ENCODE measurements around the gene ZNF354B.

Gene ZNF354B

DNA sequence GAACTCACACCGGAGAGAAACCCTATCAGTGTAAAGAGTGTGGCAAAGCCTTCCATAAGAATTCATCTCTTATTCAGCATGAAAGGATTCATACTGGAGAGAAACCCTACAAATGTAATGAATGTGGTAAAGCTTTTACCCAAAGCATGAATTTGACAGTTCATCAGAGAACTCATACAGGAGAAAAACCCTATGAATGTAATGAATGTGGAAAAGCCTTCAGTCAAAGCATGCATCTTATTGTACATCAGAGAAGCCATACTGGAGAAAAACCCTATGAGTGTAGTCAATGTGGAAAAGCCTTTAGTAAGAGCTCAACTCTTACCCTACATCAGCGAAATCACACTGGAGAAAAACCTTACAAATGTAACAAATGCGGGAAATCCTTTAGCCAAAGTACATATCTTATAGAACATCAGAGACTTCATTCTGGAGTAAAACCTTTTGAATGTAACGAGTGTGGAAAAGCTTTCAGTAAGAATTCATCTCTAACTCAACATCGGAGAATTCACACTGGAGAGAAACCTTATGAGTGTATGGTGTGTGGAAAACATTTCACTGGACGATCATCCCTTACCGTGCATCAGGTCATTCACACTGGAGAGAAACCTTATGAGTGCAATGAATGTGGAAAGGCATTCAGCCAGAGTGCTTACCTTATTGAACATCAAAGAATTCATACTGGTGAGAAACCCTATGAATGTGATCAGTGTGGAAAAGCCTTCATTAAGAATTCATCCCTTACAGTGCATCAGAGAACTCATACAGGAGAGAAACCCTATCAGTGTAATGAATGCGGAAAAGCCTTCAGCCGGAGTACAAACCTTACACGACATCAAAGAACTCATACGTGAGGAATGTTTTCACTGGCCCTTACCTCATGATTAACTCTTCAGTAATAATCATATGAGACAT, 72.3 kb downstream of the ZNF354B start:
- in situ Hi-C loops (cut with HindIII; ENCODE audit: low sequenced_read_pairs): no loop called here
- no peak overlapping the region for H3K4me3 ChIP-seq (ENCODE audit: low read depth, low read length)
- TF ChIP-seq, protein P1, sequence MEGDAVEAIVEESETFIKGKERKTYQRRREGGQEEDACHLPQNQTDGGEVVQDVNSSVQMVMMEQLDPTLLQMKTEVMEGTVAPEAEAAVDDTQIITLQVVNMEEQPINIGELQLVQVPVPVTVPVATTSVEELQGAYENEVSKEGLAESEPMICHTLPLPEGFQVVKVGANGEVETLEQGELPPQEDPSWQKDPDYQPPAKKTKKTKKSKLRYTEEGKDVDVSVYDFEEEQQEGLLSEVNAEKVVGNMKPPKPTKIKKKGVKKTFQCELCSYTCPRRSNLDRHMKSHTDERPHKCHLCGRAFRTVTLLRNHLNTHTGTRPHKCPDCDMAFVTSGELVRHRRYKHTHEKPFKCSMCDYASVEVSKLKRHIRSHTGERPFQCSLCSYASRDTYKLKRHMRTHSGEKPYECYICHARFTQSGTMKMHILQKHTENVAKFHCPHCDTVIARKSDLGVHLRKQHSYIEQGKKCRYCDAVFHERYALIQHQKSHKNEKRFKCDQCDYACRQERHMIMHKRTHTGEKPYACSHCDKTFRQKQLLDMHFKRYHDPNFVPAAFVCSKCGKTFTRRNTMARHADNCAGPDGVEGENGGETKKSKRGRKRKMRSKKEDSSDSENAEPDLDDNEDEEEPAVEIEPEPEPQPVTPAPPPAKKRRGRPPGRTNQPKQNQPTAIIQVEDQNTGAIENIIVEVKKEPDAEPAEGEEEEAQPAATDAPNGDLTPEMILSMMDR (IDR thresholded peaks at IDR 0.05; ENCODE audit: low read depth, low read length): no peak
- DNase-seq (ENCODE audit: low read depth, low spot score): peak; percentile 8

All from astrocyte of the spinal cord (primary cell).